Ureter (tissue), 1 donor: ENCODE measurements around the gene PKD2L1. TPM values are rescaled to one million over a fixed set of nuclear protein-coding genes. Genes with fewer than 3 reads are reported as not detected.
"Not testable (repeated sequence)": the region's sequence is repeated elsewhere in the genome, so short reads cannot be mapped to it uniquely, and the experiment has no call there.

Source experiments
- DNase-seq: peaks from one replicate; pipeline ENCODE4 v3.0.0-alpha.2; 2020; ENCODE audit warnings: low spot score
- total RNA-seq: library from RNA; stranded (reverse); gene quantifications from one replicate; pipeline ENCODE4 v1.2.4, GENCODE V29; 2023
- donor health status: DM: yes; HTN: yes; CAD: no.

The PKD2L1 gene
- 0.16 TPM for total RNA-seq

GRCh38 chr10:100330079-100330478, at the start of gene PKD2L1:
Gene PKD2L1, minus strand, starts transcription at chr10:100330228. Its CDS starts 125 bp downstream, at chr10:100330103.
- no peak for DNase-seq

GRCh38 chr10:100377830-100378229, 47.8 kb upstream of the PKD2L1 start:
- no peak for DNase-seq

DNA sequence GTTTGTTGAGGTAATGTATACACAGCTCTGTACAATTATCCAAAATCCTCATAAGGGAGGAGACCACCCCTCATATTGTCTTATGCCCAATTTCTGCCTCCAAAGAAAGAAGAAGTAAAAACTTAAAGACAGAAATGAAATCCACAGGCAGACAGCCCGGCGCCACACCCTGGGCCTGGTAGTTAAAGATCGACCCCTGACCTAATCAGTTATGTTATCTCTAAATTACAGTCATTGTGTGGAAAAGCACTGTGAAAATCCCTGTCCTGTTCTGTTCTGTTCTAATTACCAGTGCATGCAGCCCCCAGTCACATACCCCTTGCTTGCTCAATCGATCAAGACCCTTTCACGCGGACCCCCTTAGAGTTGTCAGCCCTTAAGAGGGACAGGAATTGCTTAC, 46.6 kb upstream of the PKD2L1 start:
- not testable (repeated sequence) for DNase-seq

DNA sequence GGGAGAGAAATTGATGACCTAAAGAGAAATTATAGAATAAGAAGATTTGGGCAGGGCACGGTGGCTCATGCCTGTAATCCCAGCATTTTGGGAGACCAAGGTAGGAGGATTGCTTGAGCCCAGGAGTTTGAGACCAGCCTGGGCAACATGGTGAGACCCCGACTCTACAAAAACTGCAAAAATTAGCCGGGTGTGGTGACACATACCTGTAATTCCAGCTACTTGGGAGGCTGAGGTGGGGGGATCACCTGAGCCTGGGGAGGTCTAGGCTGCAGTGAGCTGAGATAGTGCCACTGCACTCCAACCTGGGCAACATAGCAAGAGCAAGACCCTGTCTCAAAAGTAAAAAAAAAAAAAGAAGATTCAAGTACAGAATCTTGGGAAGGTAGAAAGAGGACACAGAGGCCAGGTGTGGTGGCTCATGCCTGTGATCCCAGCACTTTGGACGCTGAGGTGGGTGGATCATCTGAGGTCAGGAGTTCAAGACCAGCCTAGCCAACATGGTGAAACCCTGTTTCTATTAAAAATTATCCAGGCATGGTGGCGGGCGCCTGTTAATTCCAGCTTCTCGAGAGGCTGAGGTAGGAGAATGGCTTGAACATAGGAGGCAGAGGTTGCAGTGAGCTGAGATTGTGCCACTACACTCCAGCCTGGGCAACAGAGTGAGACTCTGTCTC, 44.8 kb upstream of the PKD2L1 start:
- not testable (repeated sequence) for DNase-seq

GRCh38 chr10:100374200-100374655, 44.2 kb upstream of the PKD2L1 start:
- DNase-seq = no peak

DNA sequence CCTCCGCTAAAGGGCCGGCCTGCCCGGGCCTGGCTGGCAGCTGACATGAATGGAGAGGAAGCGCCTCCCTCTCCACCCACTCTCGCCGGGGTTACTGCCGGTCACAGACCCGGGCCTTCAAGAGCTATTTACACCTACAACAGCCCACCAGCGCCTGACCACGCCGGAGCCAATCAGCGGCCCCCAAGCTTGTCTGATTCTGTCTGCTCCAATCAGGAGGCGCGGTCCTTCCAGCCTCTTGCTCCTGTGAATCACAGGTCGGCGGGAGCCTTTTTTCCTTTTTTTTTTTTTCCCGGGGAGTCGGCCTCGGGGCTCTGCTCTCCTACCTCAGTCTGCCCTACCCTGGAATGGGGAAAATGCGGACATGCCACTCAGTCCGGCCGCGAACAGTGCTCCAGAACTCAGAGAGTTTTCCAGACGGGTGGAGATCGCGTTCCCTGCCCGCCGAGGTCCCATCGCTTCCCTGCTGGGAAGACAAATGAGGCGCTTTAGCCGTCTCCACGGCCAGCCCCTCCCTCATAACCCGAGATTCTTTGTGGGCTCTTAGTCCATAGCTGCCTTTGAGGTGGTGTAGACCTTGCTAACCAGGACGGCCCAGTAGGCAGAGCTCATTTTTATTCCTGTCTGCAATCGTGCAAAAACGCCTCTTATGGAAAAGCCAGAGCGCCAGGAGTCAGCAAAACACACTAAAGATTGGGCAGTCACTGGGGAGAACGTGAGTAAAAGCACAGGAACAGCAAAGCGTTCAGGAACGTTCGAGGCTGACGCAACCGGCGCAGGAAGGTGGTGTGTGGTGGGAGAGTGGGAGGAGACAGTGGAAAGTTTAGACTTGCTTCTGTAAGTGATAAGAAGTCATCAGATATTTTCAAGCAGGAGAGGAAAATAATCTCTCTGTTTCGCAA, 43.5 kb upstream of the PKD2L1 start:
- peak; percentile 97 for DNase-seq

DNA sequence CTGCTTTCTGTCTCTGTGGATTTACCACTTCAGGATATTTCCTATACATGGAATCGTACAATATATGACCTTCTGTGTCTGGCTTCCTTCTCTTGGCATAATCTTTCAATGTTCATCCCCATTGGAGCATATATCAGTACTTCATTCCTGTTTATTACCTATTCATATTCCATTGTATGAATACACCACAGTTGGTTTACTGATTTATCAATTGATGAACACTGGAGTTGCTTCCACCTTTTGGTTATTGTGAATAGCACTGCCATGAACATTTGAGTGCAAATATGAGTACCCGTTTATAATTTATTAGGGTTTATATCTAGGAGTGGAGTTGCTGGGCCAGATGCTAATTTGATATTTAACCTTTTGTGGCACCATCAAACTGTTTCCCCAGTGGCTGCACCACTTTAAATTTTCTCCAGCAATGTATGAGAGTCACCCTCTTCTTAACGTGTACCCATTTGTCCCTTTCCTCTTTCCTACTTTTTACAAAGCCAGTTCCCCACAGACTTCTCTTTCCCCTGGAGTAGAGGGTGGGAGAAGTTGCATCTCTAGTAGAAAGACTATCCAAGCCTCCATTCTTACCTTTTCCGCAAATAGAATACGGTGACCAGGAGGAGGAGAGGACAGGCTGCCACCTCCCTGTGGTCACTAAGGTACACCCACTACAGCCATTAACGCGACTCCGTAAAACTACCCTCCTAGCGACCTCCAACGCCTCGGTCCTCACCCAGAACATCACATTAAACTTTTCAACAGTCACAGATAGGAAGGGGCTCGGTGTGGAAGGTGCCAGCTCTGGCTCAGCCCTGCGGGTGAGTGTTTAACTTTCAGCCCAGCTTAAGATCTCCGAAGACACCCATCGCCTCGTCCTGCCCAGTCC, 42.6 kb upstream of the PKD2L1 start:
- DNase-seq = no peak

GRCh38 chr10:100371482-100372027, 41.5 kb upstream of the PKD2L1 start:
- DNase-seq = no peak

- peak; percentile 82 for DNase-seq
Measured at GRCh38 chr10:100370714-100371481, 40.9 kb upstream of the PKD2L1 start.

GRCh38 chr10:100368721-100369120, 38.7 kb upstream of the PKD2L1 start:
- no peak for DNase-seq

DNA sequence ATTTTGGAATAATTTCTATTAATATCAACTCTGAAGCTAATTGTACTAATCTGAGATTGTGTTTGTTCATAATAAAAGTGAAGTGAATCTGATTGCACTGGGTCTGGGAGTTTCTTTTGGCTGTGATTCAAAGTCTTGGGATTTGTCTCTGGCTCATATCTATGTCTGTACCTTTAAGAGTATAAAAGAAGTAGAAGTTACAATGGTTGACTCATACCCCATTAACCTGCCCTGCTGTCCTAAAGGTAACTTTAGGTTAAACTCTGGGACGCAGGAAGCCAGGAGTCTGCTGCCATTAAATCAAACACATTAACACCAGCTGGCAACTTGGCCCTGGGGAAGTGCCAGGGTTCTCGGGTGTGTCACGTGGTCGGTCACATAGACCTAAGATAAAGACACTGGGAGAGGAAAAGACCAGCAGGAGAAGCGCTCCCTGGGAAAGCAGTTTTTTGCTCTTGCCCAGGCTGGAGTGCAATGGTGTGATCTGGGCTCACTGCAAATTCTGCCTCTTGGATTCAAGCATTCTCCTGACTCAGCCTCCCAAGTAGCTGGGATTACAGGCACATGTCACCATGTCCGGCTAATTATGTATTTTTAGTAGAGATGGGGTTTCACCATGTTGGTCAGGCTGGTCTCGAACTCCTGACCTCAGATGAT, 34.8 kb upstream of the PKD2L1 start:
- peak; percentile 91 for DNase-seq

- no peak for DNase-seq
Measured at GRCh38 chr10:100364175-100364574, 34.1 kb upstream of the PKD2L1 start.

DNA sequence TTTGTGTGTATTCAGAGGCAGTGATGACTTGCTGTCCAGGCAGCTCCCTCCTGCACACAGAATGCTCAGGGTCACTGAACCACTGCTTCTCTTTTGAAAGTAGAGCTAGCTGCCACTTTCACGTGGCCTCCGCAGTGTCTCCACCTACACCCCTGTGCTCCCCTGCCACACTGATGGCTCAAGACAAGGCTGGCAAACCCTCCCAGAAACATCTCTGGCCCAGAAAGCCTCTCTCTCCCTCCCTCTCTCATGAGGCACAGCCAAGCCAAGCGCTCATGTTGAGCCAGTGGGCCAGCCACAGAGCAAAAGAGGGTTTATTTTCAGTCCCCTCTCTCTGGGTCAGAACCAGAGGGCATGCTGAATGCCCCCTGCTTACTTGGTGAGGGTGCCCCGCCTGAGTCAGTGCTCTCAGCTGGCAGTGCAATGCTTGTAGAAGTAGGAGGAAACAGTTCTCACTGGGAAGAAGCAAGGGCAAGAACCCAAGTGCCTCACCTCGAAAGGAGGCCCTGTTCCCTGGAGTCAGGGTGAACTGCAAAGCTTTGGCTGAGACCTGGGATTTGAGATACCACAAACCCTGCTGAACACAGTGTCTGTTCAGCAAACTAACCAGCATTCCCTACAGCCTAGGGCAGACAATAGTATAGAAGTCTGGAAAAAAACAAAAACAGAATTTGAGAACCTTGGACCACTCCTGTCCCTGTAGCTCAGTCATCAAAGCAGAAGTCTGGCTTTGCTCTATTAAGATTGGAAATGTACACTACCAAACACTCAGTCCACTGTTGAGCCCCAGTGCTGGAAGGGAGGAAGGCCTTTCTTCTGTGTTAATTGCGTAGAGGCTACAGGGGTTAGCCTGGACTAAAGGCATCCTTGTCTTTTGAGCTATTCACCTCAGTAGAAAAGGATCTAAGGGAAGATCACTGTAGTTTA, 32.8 kb upstream of the PKD2L1 start:
- DNase-seq = no peak

DNA sequence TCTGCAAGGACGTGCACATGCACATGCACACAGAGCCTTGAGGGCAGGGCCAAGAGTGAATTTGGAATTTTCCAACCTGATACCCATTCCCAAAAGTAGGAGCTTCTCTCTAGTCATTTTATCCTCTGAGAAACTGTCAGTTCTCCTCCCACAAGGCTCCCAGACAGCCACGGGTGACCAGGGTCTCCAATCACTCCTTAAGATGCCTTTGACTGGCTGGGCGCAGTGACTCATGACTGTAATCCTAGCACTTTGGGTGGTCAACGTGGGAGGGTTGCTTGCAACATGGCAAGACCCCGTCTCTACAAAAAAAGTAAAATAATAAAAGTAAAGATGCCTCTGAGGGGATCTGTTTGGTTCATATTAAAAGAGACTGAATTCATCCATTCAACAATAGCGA, 30.2 kb upstream of the PKD2L1 start:
- no peak for DNase-seq

DNA sequence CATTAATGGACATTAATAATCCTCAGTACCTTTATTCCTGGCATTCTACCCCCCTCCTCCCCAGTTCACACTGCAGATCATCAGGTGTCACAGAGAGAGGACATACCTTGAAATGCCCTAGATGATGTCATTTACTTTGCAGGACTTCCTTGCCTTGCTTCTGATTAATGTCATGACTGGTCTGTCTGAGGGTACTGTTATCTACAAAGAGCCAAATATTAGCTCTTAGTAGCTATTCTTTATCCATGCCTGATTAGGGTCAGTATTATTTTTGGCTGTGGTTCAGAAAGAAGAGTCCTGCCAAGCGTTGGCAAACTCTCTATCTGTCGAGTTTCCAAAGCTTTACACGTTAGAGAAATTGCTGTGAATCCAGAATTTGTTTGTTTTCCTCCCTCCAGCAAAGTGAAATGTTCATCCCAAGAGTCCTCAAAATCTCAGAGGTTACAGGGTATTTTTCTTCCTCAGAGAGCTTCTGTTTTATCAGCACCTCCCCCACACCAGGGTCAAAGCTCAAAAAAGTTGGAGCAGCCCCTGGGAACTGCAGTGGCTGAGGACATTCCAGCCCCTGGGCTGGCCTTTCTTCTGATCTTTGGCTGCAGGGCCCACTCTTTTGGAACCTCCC, 29.6 kb upstream of the PKD2L1 start:
- no peak for DNase-seq

DNA sequence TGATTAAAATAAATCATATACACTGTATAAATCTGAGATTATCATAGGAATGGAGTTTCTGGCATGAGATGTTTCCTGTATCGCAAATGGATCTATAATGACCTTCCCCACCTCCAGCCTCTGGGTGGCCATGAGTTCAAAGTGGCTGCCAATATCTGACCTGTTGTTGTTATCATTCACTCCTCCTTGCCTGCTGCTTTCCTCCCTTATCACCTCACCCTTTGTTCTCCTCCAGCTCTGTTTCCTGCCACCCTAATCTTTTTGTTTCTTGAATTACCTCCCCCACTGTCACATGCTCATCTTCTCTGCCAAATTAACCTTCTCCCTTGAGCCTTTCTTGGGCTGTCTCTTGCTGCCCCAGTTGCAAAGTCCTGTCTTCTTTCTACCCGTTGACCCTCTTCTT, 29.0 kb upstream of the PKD2L1 start:
- DNase-seq = no peak

DNA sequence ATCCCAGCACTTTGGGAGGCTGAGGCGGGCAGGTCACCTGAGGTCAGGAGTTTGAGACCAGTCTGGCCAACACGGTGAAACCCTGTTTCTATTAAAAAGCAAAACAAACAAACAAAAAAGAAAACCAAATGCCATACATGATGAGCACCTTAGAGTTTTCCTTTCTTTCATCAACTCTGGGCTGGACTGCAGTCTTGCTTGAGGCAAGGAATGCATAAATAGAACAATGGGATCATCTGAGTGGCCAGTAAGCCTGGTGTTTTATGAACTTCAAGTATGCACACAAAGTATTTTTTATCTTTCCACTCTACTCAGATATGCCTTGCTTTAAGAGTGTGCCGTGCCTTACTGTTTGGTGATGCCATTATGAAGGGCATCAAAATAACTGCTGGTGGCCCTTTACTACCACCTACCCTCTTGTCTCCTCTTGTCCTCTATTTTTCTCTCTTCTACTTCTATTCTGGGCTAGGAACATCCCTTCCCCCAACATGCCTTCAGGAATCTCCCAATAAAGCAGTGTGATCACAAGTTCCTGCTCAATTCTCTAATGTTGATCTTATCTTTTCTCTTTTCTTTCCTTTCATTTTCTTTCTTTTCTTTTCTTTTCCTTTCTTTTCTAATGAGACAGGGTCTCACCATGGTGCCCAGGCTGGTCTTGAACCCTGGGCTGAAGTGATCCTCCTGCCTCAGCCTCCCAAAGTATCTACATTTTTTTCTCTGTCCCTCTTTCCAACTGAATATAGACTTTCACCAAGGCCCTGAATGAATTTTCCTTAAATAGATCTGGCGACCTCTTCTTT, 27.2 kb upstream of the PKD2L1 start:
- DNase-seq = no peak
